Endothelial cell of umbilical vein (primary cell): Measurements from ENCODE around the gene ZNF783. TPM values are rescaled to one million over a fixed set of nuclear protein-coding genes. Genes with fewer than 3 reads are reported as not detected.

ENCODE experiments used
- BruUV-seq: library from RNA; stranded (reverse); fragments of 400-500 nt; replicated peaks from 2 replicates; lab custom pipeline; 2021; lab: Mats Ljungman, UMichigan
- CTCF ChIA-PET: fragments of 300-600, 350-600 bp; sonication (Branson Sonifier 250); formaldehyde crosslinking; loops from one replicate; lab custom pipeline; 2021; ENCODE audit warnings: antibody characterized with exemption, inconsistent platforms; lab: Charles Lee
- POLR2A ChIA-PET: fragments of 300-600, 350-600 bp; sonication (Branson Sonifier 250); formaldehyde crosslinking; loops from one replicate; lab custom pipeline; 2021; ENCODE audit warnings: antibody characterized with exemption, inconsistent platforms; lab: Charles Lee
- DNase-seq: peaks from one replicate; pipeline ENCODE4 v3.0.0-alpha.2; 2011; ENCODE audit warnings: low read depth, low spot score
- FAIRE-seq: peaks from 2 replicates; lab custom pipeline; 2011; peaks lifted over from hg19 to GRCh38; lab: Jason Lieb, UNC
- H2AFZ ChIP-seq: 2 replicates; pipeline ENCODE4 v1.6.0; 2012; ENCODE audit warnings: low read depth, low read length, control low read depth, inconsistent platforms
- H3K27ac ChIP-seq: 2 replicates; pipeline ENCODE4 v1.5.1; 2011; ENCODE audit warnings: low read depth, mild to moderate bottlenecking, control low read depth, low read length, moderate library complexity; ENCODE audit not compliant: insufficient read depth
- H3K27me3 ChIP-seq, 2 experiments: 2 replicates each; pipeline versions ENCODE4 v1.6.0 to v1.6.1; 2011; ENCODE audit warnings: low read length in 2 of 2, mixed read lengths in 1 of 2; ENCODE audit not compliant: control insufficient read depth in 2 of 2, insufficient read depth in 2 of 2
- H3K36me3 ChIP-seq, 2 experiments: 2 replicates in 1 of 2; 3 replicates in 1 of 2; pipeline ENCODE4 v1.5.1; 2011; ENCODE audit warnings: low read length in 2 of 2, mild to moderate bottlenecking in 1 of 2, moderate library complexity in 1 of 2; ENCODE audit not compliant: control insufficient read depth in 2 of 2, insufficient read depth in 2 of 2; ENCODE audit errors: extremely low read depth in 1 of 2
- H3K4me1 ChIP-seq: 3 replicates; pipeline ENCODE4 v1.5.1; 2011; ENCODE audit warnings: mild to moderate bottlenecking, low read length; ENCODE audit not compliant: control insufficient read depth, insufficient read depth; ENCODE audit errors: extremely low read depth
- H3K4me2 ChIP-seq: 2 replicates; pipeline ENCODE4 v1.6.1; 2011; ENCODE audit warnings: low read length, control low read depth, mixed read lengths; ENCODE audit not compliant: insufficient read depth
- H3K4me3 ChIP-seq, 3 experiments: fragments of 200-600 bp in 1 of 3; sonication (generic), shearing (Covaris generic) in 1 of 3; replicated peaks in 1 of 3; 2 replicates each; pipeline ENCODE4 v1.5.1; 2011 to 2016; ENCODE audit warnings: control low read depth in 3 of 3, low read length in 3 of 3, mild to moderate bottlenecking in 2 of 3, inconsistent platforms in 1 of 3, low read depth in 1 of 3, moderate library complexity in 1 of 3; ENCODE audit not compliant: insufficient read depth in 1 of 3
- H3K79me2 ChIP-seq: 2 replicates; pipeline ENCODE4 v1.6.0; 2012; ENCODE audit warnings: low read length, inconsistent platforms; ENCODE audit not compliant: control insufficient read depth, insufficient read depth
- H3K9ac ChIP-seq: replicated peaks from 2 replicates; pipeline ENCODE3; 2011; ENCODE audit warnings: low read length, control low read depth; ENCODE audit not compliant: insufficient read depth; ENCODE audit errors: extremely low read depth
- H3K9me1 ChIP-seq: replicated peaks from 3 replicates; pipeline ENCODE4 v1.6.0; 2011; ENCODE audit warnings: mild to moderate bottlenecking, low read length; ENCODE audit not compliant: control insufficient read depth, insufficient read depth; ENCODE audit errors: extremely low read depth
- H3K9me3 ChIP-seq: replicated peaks from 2 replicates; pipeline ENCODE4 v1.5.1; 2012; ENCODE audit warnings: low read length, inconsistent platforms; ENCODE audit not compliant: control insufficient read depth, insufficient read depth
- H4K20me1 ChIP-seq: replicated peaks from 2 replicates; pipeline ENCODE3; 2011; ENCODE audit warnings: mild to moderate bottlenecking, low read length; ENCODE audit not compliant: control insufficient read depth, insufficient read depth; ENCODE audit errors: extremely low read depth
- EZH2 ChIP-seq: IDR thresholded peaks from 2 replicates; pipeline ENCODE4 v1.6.1; 2012; ENCODE audit warnings: borderline replicate concordance, low read depth, mild to moderate bottlenecking, moderate library complexity, low read length, inconsistent platforms; ENCODE audit not compliant: severe bottlenecking
- FOS ChIP-seq: IDR thresholded peaks from 2 replicates; pipeline ENCODE4 v1.6.1; 2011; ENCODE audit warnings: mild to moderate bottlenecking, low read length, moderate library complexity, borderline replicate concordance; ENCODE audit not compliant: insufficient read depth
- GATA2 ChIP-seq: IDR thresholded peaks from 2 replicates; pipeline ENCODE4 v1.7.0; 2011; ENCODE audit warnings: low read depth, mild to moderate bottlenecking, moderate library complexity, mixed read lengths, low read length; ENCODE audit not compliant: insufficient read length, insufficient read depth
- JUN ChIP-seq: IDR thresholded peaks from 2 replicates; pipeline ENCODE4 v1.6.1; 2011; ENCODE audit warnings: borderline replicate concordance, low read depth; ENCODE audit not compliant: insufficient read length, insufficient read depth
- MYC ChIP-seq: IDR thresholded peaks from one replicate; pipeline ENCODE4 v1.6.1; 2011; ENCODE audit warnings: mild to moderate bottlenecking, low read depth, low read length
- POLR2A ChIP-seq: IDR thresholded peaks from 2 replicates; pipeline ENCODE4 v1.6.1; 2012; ENCODE audit warnings: low read depth, mild to moderate bottlenecking, control low read depth, low read length
- POLR2AphosphoS5 ChIP-seq: IDR thresholded peaks from 2 replicates; pipeline ENCODE4 v1.6.1; 2012; ENCODE audit warnings: low read depth, mild to moderate bottlenecking, control low read depth, low read length, moderate library complexity; ENCODE audit not compliant: insufficient read depth
- dilution Hi-C: fragments of 300-500 bp; cut with MboI; formaldehyde crosslinking; loops from one replicate; pipeline ENCODE4 v1.15.0; 2019; ENCODE audit warnings: low sequenced_read_pairs; ENCODE audit not compliant: extremely low pct_ligation_motif_present
- intact Hi-C: fragments of 100-400 bp; cut with micrococcal nuclease; formaldehyde crosslinking; loops from one replicate; pipeline ENCODE4 v1.10.0; 2022
- polyA plus RNA-seq, 4 experiments: library from polyadenylated mRNA; depleted of rRNA in 3 of 4; stranded (reverse) in 3 of 4; unstranded in 1 of 4; fragments of >200 nt; gene quantifications; 2 replicates each; pipeline versions ENCODE4 v1.2.1 to v1.2.3, GENCODE V29; 2011 to 2012; ENCODE audit warnings: missing spikeins in 1 of 4
- total RNA-seq: library from RNA; stranded (reverse); gene quantifications from 2 replicates; pipeline ENCODE4 v1.2.3, GENCODE V29; 2021
- TF ChIP-seq, protein P1 (sequence below): IDR thresholded peaks from 2 replicates; pipeline ENCODE4 v1.6.1; 2011; ENCODE audit not compliant: insufficient read depth, insufficient read length
- TF ChIP-seq, protein P2 (sequence below), 2 donors: IDR thresholded peaks; 1 replicate in 1 of 2; 2 replicates in 1 of 2; pipeline ENCODE4 v1.5.1; 2011; ENCODE audit warnings: low read length in 2 of 2, mild to moderate bottlenecking in 2 of 2, moderate library complexity in 2 of 2, control low read depth in 1 of 2, inconsistent platforms in 1 of 2, low read depth in 1 of 2; ENCODE audit not compliant: insufficient read depth in 1 of 2; ENCODE audit errors: extremely low read depth in 1 of 2

The ZNF783 gene
- total and polyA plus RNA-seq, 2 donors (not counting 3 experiments of a cell fraction or from before 2014, with no cell fraction given), result 7.3 to 9.8 TPM

DNA sequence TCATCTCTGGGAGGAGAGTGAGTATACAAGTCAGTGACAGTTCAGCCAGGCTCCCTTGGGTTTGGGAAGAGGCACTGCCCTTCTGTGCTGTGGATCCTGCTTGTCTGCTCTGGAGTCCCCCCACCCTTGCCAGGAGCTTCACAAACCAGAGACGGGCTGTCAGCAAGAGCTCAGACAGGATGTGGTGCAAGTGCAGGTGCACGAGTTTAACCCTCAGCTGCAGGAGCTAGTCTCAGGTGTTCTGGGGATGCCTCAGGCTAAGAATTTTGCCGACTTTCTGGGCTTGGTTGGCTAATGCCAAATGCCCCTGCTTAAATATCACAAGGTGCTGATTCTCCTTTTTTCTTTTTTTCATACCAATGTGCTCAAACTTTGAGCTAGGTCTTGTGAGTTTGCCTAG, 22.3 kb downstream of the ZNF783 start:
- H3K9me1 ChIP-seq, result no peaks in the 10 kb centered on the region
- H3K4me1 ChIP-seq, result peaks cover 9% of the 10 kb centered on the region
- H3K79me2 ChIP-seq, result no peaks in the 10 kb centered on the region
- CTCF ChIA-PET, result interaction anchor here (1.0 to 2.1 kb wide), 4 partner anchors 11 to 315 kb away, joined by 3 to 19 read pairs (median 7); partner anchors contain the start of gene ZNF783
- no peak overlapping the region for H3K4me3 ChIP-seq
- H2AFZ ChIP-seq, result no peak overlapping the region
- no peak overlapping the region for H3K27ac ChIP-seq
- H4K20me1 ChIP-seq, result no peaks in the 10 kb centered on the region
- TF ChIP-seq, protein P1, sequence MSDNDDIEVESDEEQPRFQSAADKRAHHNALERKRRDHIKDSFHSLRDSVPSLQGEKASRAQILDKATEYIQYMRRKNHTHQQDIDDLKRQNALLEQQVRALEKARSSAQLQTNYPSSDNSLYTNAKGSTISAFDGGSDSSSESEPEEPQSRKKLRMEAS, result no peak
- no peak for TF ChIP-seq MYC
- TF ChIP-seq POLR2A, result no peak
- TF ChIP-seq EZH2, result no peak
- no peak for TF ChIP-seq FOS
- TF ChIP-seq GATA2, result no peak
- TF ChIP-seq, protein P2, sequence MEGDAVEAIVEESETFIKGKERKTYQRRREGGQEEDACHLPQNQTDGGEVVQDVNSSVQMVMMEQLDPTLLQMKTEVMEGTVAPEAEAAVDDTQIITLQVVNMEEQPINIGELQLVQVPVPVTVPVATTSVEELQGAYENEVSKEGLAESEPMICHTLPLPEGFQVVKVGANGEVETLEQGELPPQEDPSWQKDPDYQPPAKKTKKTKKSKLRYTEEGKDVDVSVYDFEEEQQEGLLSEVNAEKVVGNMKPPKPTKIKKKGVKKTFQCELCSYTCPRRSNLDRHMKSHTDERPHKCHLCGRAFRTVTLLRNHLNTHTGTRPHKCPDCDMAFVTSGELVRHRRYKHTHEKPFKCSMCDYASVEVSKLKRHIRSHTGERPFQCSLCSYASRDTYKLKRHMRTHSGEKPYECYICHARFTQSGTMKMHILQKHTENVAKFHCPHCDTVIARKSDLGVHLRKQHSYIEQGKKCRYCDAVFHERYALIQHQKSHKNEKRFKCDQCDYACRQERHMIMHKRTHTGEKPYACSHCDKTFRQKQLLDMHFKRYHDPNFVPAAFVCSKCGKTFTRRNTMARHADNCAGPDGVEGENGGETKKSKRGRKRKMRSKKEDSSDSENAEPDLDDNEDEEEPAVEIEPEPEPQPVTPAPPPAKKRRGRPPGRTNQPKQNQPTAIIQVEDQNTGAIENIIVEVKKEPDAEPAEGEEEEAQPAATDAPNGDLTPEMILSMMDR (IDR thresholded peaks at IDR 0.05; ENCODE audit: extremely low read depth in 1 of 2, insufficient read depth in 1 of 2, low read depth in 1 of 2, low read length in 2 of 2), result no peak
- no peak for TF ChIP-seq POLR2AphosphoS5
- TF ChIP-seq JUN, result no peak
- peaks cover 0 to under 1% of the 10 kb centered on the region in 2 experiments for H3K36me3 ChIP-seq
- H3K9ac ChIP-seq, result no peak overlapping the region
- no peaks in the 10 kb centered on the region for H3K9me3 ChIP-seq
- DNase-seq (no peak), FAIRE-seq (no peak)
- no TSS peak for BruUV-seq
- intact Hi-C loops, result loop anchor here (2.0 to 10.0 kb wide), 2 partner anchors 46 to 340 kb away; partner anchors contain the start of gene ZNF212
- no peaks in the 10 kb centered on the region for H3K27me3 ChIP-seq
- dilution Hi-C loops, result no loop called here
- POLR2A ChIA-PET, result interaction anchor here (0.6 kb wide), 1 partner anchor 9 kb away, joined by 5 read pairs; no protein-coding TSS in a partner anchor
- H3K4me2 ChIP-seq, result no peak overlapping the region
